SH-SY5Y (cell line): ENCODE data around the gene ATN1.

Source experiments
- GATA2 ChIP-seq: IDR thresholded peaks from 2 replicates; pipeline ENCODE4 v1.6.1; 2011; ENCODE audit warnings: mild to moderate bottlenecking, low read depth, low read length
- GATA3 ChIP-seq: IDR thresholded peaks from 2 replicates; pipeline ENCODE4 v1.6.1; 2011; ENCODE audit warnings: low read depth, mild to moderate bottlenecking, low read length, moderate library complexity

ATN1 gene

DNA sequence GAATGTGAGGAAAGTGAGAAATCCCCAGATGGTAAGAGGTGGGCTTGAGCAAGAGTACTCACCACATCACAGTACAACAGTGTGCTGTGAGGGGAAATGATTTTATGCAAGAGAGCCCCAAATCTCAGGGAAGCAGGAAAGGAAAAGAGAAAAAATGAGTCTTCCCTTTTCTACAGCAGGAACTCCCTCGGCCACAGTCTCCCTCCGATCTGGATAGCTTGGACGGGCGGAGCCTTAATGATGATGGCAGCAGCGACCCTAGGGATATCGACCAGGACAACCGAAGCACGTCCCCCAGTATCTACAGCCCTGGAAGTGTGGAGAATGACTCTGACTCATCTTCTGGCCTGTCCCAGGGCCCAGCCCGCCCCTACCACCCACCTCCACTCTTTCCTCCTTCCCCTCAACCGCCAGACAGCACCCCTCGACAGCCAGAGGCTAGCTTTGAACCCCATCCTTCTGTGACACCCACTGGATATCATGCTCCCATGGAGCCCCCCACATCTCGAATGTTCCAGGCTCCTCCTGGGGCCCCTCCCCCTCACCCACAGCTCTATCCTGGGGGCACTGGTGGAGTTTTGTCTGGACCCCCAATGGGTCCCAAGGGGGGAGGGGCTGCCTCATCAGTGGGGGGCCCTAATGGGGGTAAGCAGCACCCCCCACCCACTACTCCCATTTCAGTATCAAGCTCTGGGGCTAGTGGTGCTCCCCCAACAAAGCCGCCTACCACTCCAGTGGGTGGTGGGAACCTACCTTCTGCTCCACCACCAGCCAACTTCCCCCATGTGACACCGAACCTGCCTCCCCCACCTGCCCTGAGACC lies 7.8 kb downstream of the ATN1 start:
- TF ChIP-seq GATA3 (no peak), GATA2 (no peak)

DNA sequence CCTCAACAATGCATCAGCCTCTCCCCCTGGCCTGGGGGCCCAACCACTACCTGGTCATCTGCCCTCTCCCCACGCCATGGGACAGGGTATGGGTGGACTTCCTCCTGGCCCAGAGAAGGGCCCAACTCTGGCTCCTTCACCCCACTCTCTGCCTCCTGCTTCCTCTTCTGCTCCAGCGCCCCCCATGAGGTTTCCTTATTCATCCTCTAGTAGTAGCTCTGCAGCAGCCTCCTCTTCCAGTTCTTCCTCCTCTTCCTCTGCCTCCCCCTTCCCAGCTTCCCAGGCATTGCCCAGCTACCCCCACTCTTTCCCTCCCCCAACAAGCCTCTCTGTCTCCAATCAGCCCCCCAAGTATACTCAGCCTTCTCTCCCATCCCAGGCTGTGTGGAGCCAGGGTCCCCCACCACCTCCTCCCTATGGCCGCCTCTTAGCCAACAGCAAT lies 8.5 kb downstream of the ATN1 start:
- no peak for TF ChIP-seq GATA3
- no peak for TF ChIP-seq GATA2

DNA sequence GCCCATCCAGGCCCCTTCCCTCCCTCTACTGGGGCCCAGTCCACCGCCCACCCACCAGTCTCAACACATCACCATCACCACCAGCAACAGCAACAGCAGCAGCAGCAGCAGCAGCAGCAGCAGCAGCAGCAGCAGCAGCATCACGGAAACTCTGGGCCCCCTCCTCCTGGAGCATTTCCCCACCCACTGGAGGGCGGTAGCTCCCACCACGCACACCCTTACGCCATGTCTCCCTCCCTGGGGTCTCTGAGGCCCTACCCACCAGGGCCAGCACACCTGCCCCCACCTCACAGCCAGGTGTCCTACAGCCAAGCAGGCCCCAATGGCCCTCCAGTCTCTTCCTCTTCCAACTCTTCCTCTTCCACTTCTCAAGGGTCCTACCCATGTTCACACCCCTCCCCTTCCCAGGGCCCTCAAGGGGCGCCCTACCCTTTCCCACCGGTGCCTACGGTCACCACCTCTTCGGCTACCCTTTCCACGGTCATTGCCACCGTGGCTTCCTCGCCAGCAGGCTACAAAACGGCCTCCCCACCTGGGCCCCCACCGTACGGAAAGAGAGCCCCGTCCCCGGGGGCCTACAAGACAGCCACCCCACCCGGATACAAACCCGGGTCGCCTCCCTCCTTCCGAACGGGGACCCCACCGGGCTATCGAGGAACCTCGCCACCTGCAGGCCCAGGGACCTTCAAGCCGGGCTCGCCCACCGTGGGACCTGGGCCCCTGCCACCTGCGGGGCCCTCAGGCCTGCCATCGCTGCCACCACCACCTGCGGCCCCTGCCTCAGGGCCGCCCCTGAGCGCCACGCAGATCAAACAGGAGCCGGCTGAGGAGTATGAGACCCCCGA lies 9.1 kb downstream of the ATN1 start:
- no peak for TF ChIP-seq GATA3
- no peak for TF ChIP-seq GATA2

DNA sequence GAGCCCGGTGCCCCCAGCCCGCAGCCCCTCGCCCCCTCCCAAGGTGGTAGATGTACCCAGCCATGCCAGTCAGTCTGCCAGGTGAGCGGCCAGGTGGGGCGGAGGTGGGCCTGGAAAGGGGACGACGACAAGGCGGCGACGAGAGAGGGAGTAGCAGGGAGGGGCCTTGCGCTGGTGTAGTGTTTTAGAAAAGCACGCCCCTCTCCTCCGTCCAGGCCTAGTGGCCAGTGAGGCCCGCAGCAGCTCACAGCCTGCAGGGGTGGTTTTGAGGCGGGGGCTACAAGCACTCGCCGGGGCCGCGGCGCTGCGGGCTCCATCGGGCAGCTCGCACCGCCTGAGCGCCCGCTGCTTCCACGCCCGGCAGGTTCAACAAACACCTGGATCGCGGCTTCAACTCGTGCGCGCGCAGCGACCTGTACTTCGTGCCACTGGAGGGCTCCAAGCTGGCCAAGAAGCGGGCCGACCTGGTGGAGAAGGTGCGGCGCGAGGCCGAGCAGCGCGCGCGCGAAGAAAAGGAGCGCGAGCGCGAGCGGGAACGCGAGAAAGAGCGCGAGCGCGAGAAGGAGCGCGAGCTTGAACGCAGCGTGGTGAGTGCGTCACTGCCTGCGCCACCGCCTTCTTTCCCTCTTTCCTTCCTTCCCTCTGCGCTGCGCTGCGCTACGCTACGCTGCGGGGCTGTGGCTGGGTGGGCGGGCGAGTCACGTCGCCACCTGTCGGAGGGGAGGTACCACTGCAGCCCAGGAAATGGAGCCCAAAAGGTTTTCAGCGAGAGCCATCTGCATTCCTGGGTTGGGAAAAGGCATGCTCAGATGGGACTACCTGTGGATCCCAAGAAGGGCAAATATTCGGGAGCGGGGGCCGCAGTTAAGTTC lies 10.0 kb downstream of the ATN1 start:
- TF ChIP-seq GATA2 (no peak), GATA3 (no peak)

DNA sequence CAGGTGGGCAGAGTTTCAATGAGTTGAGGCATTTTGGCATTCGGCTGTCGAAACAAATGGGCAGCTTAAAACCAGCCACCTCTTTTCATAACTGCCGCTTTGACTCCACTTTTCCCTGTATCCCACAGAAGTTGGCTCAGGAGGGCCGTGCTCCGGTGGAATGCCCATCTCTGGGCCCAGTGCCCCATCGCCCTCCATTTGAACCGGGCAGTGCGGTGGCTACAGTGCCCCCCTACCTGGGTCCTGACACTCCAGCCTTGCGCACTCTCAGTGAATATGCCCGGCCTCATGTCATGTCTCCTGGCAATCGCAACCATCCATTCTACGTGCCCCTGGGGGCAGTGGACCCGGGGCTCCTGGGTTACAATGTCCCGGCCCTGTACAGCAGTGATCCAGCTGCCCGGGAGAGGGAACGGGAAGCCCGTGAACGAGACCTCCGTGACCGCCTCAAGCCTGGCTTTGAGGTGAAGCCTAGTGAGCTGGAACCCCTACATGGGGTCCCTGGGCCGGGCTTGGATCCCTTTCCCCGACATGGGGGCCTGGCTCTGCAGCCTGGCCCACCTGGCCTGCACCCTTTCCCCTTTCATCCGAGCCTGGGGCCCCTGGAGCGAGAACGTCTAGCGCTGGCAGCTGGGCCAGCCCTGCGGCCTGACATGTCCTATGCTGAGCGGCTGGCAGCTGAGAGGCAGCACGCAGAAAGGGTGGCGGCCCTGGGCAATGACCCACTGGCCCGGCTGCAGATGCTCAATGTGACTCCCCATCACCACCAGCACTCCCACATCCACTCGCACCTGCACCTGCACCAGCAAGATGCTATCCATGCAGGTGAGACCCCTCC lies 10.8 kb downstream of the ATN1 start:
- TF ChIP-seq GATA2 = no peak
- TF ChIP-seq GATA3 = no peak

DNA sequence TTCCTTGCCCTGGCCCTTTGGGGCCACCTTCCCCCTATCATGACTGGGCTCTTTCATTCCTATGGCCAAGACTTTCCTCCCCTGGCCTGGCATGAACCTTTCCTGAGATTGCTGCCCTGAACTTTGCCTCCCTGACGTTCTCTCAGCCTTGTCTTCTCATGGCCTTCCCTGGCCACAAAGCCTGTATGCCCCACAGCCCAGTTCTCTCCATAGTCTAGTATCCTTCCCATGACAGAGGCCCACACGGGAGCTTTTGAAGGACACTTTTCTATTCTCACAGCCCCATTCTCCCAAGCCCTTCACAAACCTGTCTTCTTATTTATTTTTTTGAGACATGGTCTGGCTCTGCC lies 11.4 kb downstream of the ATN1 start:
- TF ChIP-seq GATA3 (no peak), GATA2 (no peak)

DNA sequence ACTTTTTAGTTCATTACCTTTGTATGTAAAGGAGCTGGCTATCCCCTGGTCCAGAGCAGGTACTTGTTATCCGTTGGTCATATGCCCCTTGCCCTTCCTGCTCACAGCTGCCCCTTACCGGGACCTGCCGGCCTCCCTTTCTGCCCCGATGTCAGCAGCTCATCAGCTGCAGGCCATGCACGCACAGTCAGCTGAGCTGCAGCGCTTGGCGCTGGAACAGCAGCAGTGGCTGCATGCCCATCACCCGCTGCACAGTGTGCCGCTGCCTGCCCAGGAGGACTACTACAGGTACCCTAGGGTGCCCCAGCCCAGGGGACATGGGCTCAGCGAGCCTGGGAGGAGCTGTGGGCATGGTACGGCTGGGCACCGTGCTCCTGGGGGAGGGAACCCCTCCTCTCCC lies 13.5 kb downstream of the ATN1 start:
- TF ChIP-seq GATA2 = no peak
- TF ChIP-seq GATA3 = no peak

DNA sequence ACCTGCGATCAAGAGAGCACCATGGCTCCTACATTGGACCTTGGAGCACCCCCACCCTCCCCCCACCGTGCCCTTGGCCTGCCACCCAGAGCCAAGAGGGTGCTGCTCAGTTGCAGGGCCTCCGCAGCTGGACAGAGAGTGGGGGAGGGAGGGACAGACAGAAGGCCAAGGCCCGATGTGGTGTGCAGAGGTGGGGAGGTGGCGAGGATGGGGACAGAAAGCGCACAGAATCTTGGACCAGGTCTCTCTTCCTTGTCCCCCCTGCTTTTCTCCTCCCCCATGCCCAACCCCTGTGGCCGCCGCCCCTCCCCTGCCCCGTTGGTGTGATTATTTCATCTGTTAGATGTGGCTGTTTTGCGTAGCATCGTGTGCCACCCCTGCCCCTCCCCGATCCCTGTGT lies 14.0 kb downstream of the ATN1 start:
- TF ChIP-seq GATA2 = no peak
- TF ChIP-seq GATA3 = no peak

DNA sequence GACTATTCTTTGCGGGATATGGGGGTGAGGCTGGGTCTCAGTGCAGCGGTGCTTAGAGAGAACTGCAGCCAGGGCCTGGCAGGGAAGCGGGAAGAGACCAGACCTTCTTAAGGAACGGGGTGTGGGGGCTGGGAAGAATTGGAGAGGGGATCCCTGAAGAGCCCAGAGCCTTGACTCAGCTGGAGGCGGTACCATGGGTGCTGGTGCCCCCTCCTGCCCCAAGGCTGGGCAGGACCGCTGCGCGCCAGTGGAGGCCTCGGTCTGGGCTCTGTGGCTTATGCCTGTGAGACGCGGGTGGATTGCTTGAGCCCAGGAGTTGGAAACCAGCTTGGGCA lies 14.5 kb downstream of the ATN1 start:
- no peak for TF ChIP-seq GATA3

DNA sequence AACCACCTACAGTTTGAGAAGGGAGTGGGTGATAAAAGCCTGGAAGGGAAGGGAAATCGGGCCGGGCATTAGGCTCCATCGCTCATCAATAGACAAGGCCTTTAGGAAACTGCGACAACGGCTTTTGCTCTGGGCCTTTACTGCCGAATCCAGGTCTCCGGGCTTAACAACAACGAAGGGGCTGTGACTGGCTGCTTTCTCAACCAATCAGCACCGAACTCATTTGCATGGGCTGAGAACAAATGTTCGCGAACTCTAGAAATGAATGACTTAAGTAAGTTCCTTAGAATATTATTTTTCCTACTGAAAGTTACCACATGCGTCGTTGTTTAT lies 15.6 kb downstream of the ATN1 start:
- no peak for TF ChIP-seq GATA3
- TF ChIP-seq GATA2 = no peak

DNA sequence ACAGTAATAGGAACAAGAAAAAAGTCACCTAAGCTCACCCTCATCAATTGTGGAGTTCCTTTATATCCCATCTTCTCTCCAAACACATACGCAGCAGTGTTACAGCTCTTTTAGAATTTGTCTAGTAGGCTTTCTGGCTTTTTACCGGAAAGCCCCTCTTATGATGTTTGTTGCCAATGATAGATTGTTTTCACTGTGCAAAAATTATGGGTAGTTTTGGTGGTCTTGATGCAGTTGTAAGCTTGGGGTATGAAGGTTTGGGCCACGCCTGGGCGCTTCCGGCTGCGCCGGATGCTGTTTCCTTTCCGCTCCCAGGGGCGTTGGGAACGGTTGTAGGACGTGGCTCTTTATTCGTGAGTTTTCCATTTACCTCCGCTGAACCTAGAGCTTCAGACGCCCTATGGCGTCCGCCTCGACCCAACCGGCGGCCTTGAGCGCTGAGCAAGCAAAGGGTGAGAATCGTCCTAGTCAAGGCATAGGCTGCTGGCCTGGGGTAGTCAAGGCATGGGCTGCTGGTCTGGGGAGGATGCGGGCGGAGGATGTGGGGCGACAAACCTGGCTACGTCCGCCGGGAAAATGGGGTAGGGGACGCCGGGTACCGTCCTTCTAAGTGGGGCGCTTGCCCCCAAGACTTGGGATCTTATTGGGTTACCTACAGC lies 16.1 kb downstream of the ATN1 start, which contains the start of the genes C12orf57 and RNU7-1:
C12orf57 (plus strand) TSS at position 301 of the 659 bp plus-strand sequence; CDS start at position 401, 100 bp downstream.
RNU7-1 (plus strand) TSS at position 95 of the 659 bp plus-strand sequence.
- TF ChIP-seq GATA3 (no peak), GATA2 (peak; percentile 10; the same call in 1 of the 2 replicates)

DNA sequence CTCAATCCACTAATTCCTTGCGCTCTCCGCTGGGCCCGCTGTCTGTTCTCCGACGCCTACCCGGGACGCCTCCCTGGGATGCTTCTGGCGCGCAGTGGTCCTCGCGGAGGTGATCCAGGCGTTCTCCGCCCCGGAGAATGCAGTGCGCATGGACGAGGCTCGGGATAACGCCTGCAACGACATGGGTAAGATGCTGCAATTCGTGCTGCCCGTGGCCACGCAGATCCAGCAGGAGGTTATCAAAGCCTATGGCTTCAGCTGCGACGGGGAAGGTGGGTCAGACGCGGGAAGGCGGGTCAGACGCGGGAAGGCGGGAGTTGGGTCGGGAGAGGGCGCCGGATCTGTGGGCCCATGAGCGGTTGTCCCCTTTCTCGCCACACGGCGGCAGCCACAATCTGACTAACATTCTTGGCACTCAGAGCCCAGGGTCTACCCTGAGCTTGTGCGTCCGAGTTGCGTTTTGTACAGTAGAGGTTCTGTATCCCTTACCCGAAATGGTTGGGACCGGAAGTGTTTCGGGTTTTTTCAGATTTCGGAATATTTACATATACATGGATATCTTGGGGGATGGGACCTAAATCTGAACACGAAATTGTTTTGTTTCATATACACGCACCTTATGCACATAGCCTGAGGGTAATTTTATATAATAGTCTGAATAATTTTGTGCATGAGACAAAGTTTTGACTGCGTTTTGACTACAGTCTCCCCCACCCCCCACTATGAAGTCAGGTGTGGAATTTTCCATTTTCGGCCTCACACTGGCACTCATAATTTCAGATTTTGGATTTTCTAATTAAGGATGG lies 16.8 kb downstream of the ATN1 start:
- TF ChIP-seq GATA3 = no peak
- TF ChIP-seq GATA2 = no peak

DNA sequence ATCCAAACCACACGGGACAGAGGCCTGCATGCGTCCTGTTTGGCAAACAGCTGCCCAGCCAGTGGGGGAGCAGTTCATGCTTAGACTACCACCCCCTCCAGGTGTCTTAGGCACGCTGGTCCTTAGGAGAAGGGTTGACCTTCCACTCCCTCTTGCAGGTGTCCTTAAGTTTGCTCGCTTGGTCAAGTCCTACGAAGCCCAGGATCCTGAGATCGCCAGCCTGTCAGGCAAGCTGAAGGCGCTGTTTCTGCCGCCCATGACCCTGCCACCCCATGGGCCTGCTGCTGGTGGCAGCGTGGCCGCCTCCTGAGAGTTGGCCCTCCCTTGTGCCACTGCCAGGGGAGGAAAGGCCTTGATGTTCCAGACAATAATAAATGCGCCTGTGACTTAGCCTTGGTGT lies 17.9 kb downstream of the ATN1 start:
- TF ChIP-seq GATA2 (no peak), GATA3 (no peak)
